Pulmonary artery endothelial cell (primary cell): ENCODE measurements around the gene GRK7. TPM values are rescaled to one million over a fixed set of nuclear protein-coding genes. Genes with fewer than 3 reads are reported as not detected.

Experiments used
- DNase-seq: peaks from one replicate; pipeline ENCODE4 v3.0.0-alpha.2; 2011; ENCODE audit warnings: low read depth, low spot score
- total RNA-seq: library from RNA; depleted of rRNA; stranded (reverse); fragments of >200 nt; gene quantifications from 2 replicates; pipeline ENCODE4 v1.2.3, GENCODE V29; 2014

Gene GRK7, protein sequence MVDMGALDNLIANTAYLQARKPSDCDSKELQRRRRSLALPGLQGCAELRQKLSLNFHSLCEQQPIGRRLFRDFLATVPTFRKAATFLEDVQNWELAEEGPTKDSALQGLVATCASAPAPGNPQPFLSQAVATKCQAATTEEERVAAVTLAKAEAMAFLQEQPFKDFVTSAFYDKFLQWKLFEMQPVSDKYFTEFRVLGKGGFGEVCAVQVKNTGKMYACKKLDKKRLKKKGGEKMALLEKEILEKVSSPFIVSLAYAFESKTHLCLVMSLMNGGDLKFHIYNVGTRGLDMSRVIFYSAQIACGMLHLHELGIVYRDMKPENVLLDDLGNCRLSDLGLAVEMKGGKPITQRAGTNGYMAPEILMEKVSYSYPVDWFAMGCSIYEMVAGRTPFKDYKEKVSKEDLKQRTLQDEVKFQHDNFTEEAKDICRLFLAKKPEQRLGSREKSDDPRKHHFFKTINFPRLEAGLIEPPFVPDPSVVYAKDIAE (N-terminal part only)
- total RNA-seq, result not detected in 2 replicates

GRCh38 chr3:141763088-141763750 is at the start of gene GRK7:
TSS of gene GRK7 (plus strand) at chr3:141763408. CDS start at chr3:141778285, 14,877 bp downstream.
- DNase-seq, result no peak

DNA sequence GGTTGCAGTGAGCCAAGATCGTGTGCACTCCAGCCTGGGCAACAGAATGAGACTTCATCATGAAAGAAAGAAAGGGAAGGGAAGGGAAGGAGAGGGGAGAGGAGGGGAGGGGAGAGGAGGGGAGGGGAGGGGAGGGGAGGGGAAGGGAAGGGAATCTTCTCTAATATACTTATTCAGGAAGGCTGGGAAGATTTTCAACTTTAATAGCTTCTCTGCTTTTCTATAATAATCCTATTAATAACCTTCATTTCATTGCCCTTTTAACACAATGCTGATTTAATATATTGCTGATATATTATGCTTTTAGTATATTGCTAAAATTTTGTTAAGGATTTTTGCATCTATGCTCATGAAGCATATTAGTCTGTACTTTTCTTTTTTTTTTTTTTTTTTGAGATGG is 48.5 kb upstream of the GRK7 start:
- DNase-seq, result no peak

GRCh38 chr3:141722081-141722480 is 41.1 kb upstream of the GRK7 start:
- DNase-seq, result no peak

- DNase-seq, result no peak
These were observed 40.6 kb upstream of the GRK7 start for GRCh38 chr3:141722648-141723047.

DNA sequence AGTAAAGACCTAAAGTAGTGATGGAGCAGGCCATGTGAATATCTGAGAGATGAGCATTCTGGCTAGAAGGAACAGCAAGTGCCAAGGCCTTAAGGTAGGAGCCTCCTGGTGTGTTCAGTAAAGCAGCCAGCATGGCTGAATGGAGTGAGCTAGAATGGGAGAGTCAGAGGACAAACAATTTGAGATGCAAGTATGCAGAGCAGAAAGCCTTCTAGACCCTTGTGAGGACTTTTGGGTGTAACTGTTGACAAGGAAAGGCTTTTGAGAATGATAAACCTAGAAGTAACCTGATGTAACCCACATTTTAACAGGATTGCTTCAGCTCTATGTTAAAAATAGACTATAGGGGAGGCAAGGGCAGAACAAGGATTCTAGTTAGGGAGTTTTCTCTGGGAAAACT is 40.0 kb upstream of the GRK7 start:
- no peak for DNase-seq

GRCh38 chr3:141724186-141724585 is 39.0 kb upstream of the GRK7 start:
- no peak for DNase-seq

DNA sequence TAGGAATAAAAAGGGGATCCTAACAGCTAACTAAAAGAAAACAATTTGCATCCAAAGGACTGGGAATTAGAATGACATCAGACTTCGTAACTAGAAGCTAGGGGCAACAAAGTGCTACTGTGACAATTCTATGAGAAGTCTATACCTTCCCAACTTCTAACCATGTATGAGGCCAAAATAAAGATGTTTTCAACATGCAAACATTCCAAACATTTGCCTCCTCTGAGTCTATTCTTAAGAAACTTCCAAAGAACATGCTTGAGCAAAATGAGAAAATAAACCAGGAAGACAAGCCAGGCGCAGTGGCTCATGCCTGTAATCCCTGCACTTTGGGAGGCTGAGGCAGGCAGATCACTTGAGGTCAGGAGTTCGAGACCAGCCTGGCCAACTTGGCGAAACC is 38.2 kb upstream of the GRK7 start:
- no peak for DNase-seq

GRCh38 chr3:141726483-141726882 is 36.7 kb upstream of the GRK7 start:
- DNase-seq, result no peak

- no peak for DNase-seq
These were observed 34.8 kb upstream of the GRK7 start for GRCh38 chr3:141728355-141728892.

DNA sequence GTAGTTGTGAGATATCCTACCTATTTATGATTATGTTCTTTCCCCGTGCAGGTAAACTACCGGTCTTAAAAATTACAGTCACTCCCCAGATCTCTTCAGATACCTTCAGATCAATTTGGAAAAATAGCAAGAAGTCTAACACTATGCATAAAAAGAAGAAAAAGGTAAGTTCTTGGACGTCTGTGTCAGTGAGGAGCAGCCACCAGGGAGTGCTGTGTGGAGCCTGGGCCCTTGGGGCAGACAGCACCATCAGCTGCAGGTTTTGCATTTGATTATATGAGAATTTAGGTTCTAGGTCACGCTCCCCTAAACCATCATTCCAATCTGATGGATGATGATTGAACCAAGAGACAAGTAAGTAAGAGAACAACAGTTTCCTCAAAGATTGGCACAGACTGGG is 34.0 kb upstream of the GRK7 start:
- DNase-seq, result no peak

- DNase-seq, result no peak
These were observed 28.0 kb upstream of the GRK7 start for GRCh38 chr3:141735176-141735575.

DNA sequence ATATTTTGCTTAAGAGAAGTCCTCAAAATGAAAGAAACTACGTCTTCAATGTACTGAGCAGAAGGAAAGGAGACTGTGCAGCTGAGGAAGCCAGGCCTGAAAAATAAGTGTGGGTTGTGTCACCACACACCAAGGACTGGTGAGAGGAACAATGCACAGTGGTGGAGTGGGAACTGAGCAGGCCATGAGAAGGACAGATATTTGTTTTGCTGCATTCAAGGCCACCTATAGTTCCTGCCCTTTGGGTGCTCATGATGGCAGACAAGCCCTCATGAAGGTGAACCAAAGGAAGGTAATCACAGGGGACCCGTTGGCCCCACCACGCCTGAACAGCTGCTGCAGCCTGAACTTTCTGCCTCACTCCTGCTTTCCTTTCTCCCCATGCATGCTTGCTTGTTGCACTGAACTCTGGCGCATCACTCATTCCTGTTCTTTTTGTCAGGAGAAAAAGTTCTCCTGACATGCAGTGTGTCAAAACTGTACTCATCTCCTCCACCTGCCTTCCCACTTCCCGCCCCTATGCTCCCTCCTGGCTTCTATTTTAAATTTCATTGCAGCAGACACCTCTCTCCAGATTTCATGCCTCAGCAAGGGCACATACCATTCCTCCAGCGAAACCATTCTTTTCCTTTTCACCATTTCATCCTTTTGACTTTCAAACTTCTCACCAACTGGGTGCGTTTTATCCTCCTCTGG is 27.3 kb upstream of the GRK7 start:
- DNase-seq, result no peak

GRCh38 chr3:141737093-141737492 is 26.1 kb upstream of the GRK7 start:
- no peak for DNase-seq

GRCh38 chr3:141737678-141738021 is 25.6 kb upstream of the GRK7 start:
- no peak for DNase-seq

- DNase-seq, result peak; percentile 80
These were observed 25.0 kb upstream of the GRK7 start, which contains the start of gene RNF7 for GRCh38 chr3:141738022-141738890. TSS of gene RNF7 (plus strand) at chr3:141738298. CDS start at chr3:141738342, 44 bp downstream.

- DNase-seq, result no peak
These were observed 24.3 kb upstream of the GRK7 start for GRCh38 chr3:141738891-141739363.

GRCh38 chr3:141739731-141740130 is 23.5 kb upstream of the GRK7 start:
- no peak for DNase-seq

GRCh38 chr3:141740349-141740748 is 22.9 kb upstream of the GRK7 start:
- DNase-seq, result no peak

GRCh38 chr3:141743305-141743704 is 19.9 kb upstream of the GRK7 start:
- no peak for DNase-seq

DNA sequence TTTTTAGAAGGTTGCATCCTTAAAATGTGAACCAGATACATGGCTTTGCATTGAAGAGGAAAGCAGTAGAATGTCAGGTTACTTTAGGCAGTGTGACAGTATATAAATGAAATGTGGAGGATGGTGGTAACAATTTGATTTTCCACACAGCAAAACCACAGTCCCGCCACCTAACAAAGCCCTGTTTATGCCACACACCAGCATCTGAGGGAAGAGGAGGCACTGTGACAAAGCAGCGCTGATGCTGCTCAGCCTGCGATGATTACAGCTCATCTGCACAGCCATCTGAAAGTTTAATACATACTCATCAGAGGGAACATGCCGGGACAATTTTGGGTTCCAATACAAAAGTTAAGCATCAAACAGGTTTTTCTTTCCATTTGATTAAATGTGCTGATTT is 16.2 kb upstream of the GRK7 start:
- DNase-seq, result no peak

DNA sequence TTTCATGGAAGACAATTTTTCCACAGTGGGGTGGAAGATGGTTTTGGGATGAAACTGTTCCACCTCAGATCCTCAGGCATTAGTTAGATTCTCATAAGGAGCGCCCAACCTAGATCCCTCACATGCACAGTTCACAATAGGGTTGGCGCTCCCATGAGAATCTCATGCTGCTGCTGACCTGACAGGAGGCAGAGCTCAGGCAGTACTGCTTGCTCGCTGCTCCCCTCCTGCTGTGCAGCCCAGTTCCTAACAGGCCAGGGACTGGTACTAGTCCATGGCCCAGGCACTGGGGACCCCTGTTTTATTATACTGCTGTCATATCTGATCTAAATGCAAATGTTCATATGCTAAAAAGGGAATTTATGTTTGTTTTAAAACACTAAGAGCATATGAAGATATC is 9.8 kb upstream of the GRK7 start:
- DNase-seq, result no peak
